WTC11 (cell line): ENCODE measurements around the gene SIGLEC5.

ENCODE experiments used
- ESRRA ChIP-seq: sonication (generic); formaldehyde crosslinking; IDR thresholded peaks from 2 replicates; pipeline ENCODE4 v1.8.1; 2022; ENCODE audit warnings: mild to moderate bottlenecking, missing genetic modification reagents, borderline replicate concordance
- OVOL2 ChIP-seq: fragments of 250-450 bp; sonication (Bioruptor Pico); IDR thresholded peaks from 2 replicates; pipeline ENCODE4 v1.9.0; 2021; ENCODE audit warnings: mild to moderate bottlenecking, borderline replicate concordance
- ZNF121 ChIP-seq: sonication (generic); formaldehyde crosslinking; IDR thresholded peaks from 2 replicates; pipeline ENCODE4 v1.8.0; 2023; ENCODE audit warnings: missing genetic modification reagents
- TF ChIP-seq, protein P1 (sequence below): fragments of 200-600 bp; IDR thresholded peaks from 2 replicates; pipeline ENCODE4 v1.8.0; 2022; ENCODE audit warnings: antibody characterized with exemption
- TF ChIP-seq, protein P2 (sequence below): sonication (generic); formaldehyde crosslinking; IDR thresholded peaks from 2 replicates; pipeline ENCODE4 v1.8.1; 2023; ENCODE audit warnings: mild to moderate bottlenecking, missing genetic modification reagents, moderate library complexity

DNA sequence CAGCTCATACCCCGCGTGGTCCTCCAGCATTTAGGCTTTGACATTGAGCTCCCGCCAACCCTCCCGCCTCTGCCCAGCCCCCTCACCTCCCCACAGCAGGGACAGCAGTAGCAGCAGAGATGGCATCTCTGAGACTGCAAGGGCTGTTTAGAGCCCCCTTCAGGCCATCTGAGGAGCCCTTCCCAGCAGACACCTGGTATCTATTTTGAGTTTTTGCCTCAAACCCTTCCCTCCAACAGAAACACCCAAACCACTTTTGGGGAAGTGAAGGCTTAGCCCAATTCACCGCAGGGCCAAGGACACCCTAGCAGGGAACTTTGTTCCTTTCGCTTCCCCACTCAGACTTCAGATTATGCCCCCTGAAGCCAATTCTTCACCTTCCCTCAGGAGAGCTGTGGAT, 65.4 kb downstream of the SIGLEC5 start:
- no peak for TF ChIP-seq OVOL2 (CRISPR knock-in tag)
- TF ChIP-seq, protein P1, sequence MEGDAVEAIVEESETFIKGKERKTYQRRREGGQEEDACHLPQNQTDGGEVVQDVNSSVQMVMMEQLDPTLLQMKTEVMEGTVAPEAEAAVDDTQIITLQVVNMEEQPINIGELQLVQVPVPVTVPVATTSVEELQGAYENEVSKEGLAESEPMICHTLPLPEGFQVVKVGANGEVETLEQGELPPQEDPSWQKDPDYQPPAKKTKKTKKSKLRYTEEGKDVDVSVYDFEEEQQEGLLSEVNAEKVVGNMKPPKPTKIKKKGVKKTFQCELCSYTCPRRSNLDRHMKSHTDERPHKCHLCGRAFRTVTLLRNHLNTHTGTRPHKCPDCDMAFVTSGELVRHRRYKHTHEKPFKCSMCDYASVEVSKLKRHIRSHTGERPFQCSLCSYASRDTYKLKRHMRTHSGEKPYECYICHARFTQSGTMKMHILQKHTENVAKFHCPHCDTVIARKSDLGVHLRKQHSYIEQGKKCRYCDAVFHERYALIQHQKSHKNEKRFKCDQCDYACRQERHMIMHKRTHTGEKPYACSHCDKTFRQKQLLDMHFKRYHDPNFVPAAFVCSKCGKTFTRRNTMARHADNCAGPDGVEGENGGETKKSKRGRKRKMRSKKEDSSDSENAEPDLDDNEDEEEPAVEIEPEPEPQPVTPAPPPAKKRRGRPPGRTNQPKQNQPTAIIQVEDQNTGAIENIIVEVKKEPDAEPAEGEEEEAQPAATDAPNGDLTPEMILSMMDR: no peak
- no peak for TF ChIP-seq ZNF121 (CRISPR knock-in tag)
- TF ChIP-seq, protein P2, sequence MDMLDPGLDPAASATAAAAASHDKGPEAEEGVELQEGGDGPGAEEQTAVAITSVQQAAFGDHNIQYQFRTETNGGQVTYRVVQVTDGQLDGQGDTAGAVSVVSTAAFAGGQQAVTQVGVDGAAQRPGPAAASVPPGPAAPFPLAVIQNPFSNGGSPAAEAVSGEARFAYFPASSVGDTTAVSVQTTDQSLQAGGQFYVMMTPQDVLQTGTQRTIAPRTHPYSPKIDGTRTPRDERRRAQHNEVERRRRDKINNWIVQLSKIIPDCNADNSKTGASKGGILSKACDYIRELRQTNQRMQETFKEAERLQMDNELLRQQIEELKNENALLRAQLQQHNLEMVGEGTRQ (CRISPR knock-in tag): no peak
- TF ChIP-seq ESRRA: no peak
